ENCODE results near the gene KLHL14. TPM values are rescaled to one million over a fixed set of nuclear protein-coding genes. Genes with fewer than 3 reads are reported as not detected.

The KLHL14 gene
- total RNA-seq, 1 donor from 2014 or later: 0.13 TPM

- no peaks in the 10 kb centered on the region for H3F3A ChIP-seq (ENCODE audit: low read depth)
- H3K27me3 ChIP-seq: no peaks in the 10 kb centered on the region
- H3K27ac ChIP-seq: no peak overlapping the region
- no peak for DNase-seq (ENCODE audit: low spot score)
- peaks cover 18% of the 10 kb centered on the region for H3K4me1 ChIP-seq
- Mint-ChIP-seq H3K27me3 (ENCODE audit: insufficient read depth, low read depth) (no peaks in the 10 kb centered on the region), H3K4me3 (no peak overlapping the region), H3K27ac (no peak overlapping the region), H3K36me3 (peaks cover 15% of the 10 kb centered on the region), H3K4me1 (peaks cover 12% of the 10 kb centered on the region), H3K9me3 (no peaks in the 10 kb centered on the region)
- TF ChIP-seq CTCF (IDR thresholded peaks at IDR 0.05) (no peak), EZH2 (IDR thresholded peaks at IDR 0.05) (no peak), EZH2phosphoT487 (IDR thresholded peaks at IDR 0.05) (no peak)
- H3K9ac ChIP-seq: no peak overlapping the region
- H3K4me2 ChIP-seq: no peak overlapping the region
- H3K36me3 ChIP-seq: no peaks in the 10 kb centered on the region
- H3K9me3 ChIP-seq (ENCODE audit: low read depth): no peaks in the 10 kb centered on the region
- H3K79me2 ChIP-seq (ENCODE audit: low read depth): no peaks in the 10 kb centered on the region
- H3K4me3 ChIP-seq: no peak overlapping the region
- no peak overlapping the region for H2AFZ ChIP-seq (replicated peaks)
- H4K20me1 ChIP-seq (ENCODE audit: low read depth): no peaks in the 10 kb centered on the region
Observed at GRCh38 chr18:32695534-32695933, 77.3 kb downstream of the KLHL14 start.

GRCh38 chr18:32688821-32689220, 84.0 kb downstream of the KLHL14 start:
- no peak overlapping the region for H3K4me3 Mint-ChIP-seq
- H4K20me1 ChIP-seq (ENCODE audit: low read depth): no peaks in the 10 kb centered on the region
- no peaks in the 10 kb centered on the region for H3K4me1 Mint-ChIP-seq
- no peaks in the 10 kb centered on the region for H3K9me3 Mint-ChIP-seq
- H3K36me3 ChIP-seq: no peaks in the 10 kb centered on the region
- no peaks in the 10 kb centered on the region for H3K27me3 Mint-ChIP-seq (ENCODE audit: insufficient read depth, low read depth)
- no peaks in the 10 kb centered on the region for H3K4me1 ChIP-seq
- no peak overlapping the region for H3K27ac ChIP-seq
- H3F3A ChIP-seq (ENCODE audit: low read depth): no peaks in the 10 kb centered on the region
- H3K9me3 ChIP-seq (ENCODE audit: low read depth): no peaks in the 10 kb centered on the region
- H3K9ac ChIP-seq: no peak overlapping the region
- peaks cover 13% of the 10 kb centered on the region for H3K36me3 Mint-ChIP-seq
- H3K79me2 ChIP-seq (ENCODE audit: low read depth): no peaks in the 10 kb centered on the region
- no peak for TF ChIP-seq EZH2 (IDR thresholded peaks at IDR 0.05)
- TF ChIP-seq CTCF (IDR thresholded peaks at IDR 0.05): no peak
- no peak for TF ChIP-seq EZH2phosphoT487 (IDR thresholded peaks at IDR 0.05)
- H3K27ac Mint-ChIP-seq: no peak overlapping the region
- no peak overlapping the region for H3K4me3 ChIP-seq
- no peak for DNase-seq (ENCODE audit: low spot score)
- no peaks in the 10 kb centered on the region for H3K27me3 ChIP-seq
- no peak overlapping the region for H3K4me2 ChIP-seq
- no peak overlapping the region for H2AFZ ChIP-seq (replicated peaks)

GRCh38 chr18:32684940-32685339, 87.9 kb downstream of the KLHL14 start:
- Mint-ChIP-seq H3K4me3 (no peak overlapping the region), H3K9me3 (no peaks in the 10 kb centered on the region), H3K36me3 (peaks cover 10% of the 10 kb centered on the region), H3K4me1 (no peaks in the 10 kb centered on the region), H3K27ac (no peak overlapping the region), H3K27me3 (ENCODE audit: insufficient read depth, low read depth) (no peaks in the 10 kb centered on the region)
- Histone ChIP-seq H3K4me1 (no peaks in the 10 kb centered on the region), H3K79me2 (ENCODE audit: low read depth) (no peaks in the 10 kb centered on the region), H3K9ac (no peak overlapping the region), H3K4me3 (no peak overlapping the region), H3K27me3 (no peaks in the 10 kb centered on the region), H3K4me2 (no peak overlapping the region), H3K36me3 (no peaks in the 10 kb centered on the region), H4K20me1 (ENCODE audit: low read depth) (no peaks in the 10 kb centered on the region), H3K9me3 (ENCODE audit: low read depth) (no peaks in the 10 kb centered on the region), H3F3A (ENCODE audit: low read depth) (no peaks in the 10 kb centered on the region), H2AFZ (replicated peaks) (no peak overlapping the region), H3K27ac (no peak overlapping the region)
- TF ChIP-seq EZH2 (IDR thresholded peaks at IDR 0.05): no peak
- TF ChIP-seq CTCF (IDR thresholded peaks at IDR 0.05): no peak
- no peak for TF ChIP-seq EZH2phosphoT487 (IDR thresholded peaks at IDR 0.05)
- no peak for DNase-seq (ENCODE audit: low spot score)

All from neural progenitor cell (in vitro differentiated cells).